GM18526 (cell line): ENCODE measurements around the gene LIPG.

Experiments used
- POLR2A ChIP-seq: IDR thresholded peaks from 3 replicates; pipeline ENCODE4 v1.6.1; 2011; ENCODE audit not compliant: insufficient read length; ENCODE audit errors: extremely low read depth

LIPG gene

GRCh38 chr18:49591271-49591670 lies 29.4 kb downstream of the LIPG start:
- no peak for TF ChIP-seq POLR2A

GRCh38 chr18:49591775-49592174 lies 29.9 kb downstream of the LIPG start:
- TF ChIP-seq POLR2A = no peak

GRCh38 chr18:49596687-49597086 lies 34.8 kb downstream of the LIPG start:
- TF ChIP-seq POLR2A = no peak

- TF ChIP-seq POLR2A = no peak
Measured at GRCh38 chr18:49597157-49597931, 35.5 kb downstream of the LIPG start.

- no peak for TF ChIP-seq POLR2A
Measured at GRCh38 chr18:49601211-49601610, 39.4 kb downstream of the LIPG start.

GRCh38 chr18:49608366-49609255 lies 46.8 kb downstream of the LIPG start:
- TF ChIP-seq POLR2A = no peak

- no peak for TF ChIP-seq POLR2A
Measured at GRCh38 chr18:49609256-49610021, 47.6 kb downstream of the LIPG start.

GRCh38 chr18:49610022-49610445 lies 48.2 kb downstream of the LIPG start:
- TF ChIP-seq POLR2A = no peak

- no peak for TF ChIP-seq POLR2A
Measured at GRCh38 chr18:49611316-49611715, 49.5 kb downstream of the LIPG start.

GRCh38 chr18:49612515-49613033 lies 50.7 kb downstream of the LIPG start:
- no peak for TF ChIP-seq POLR2A

GRCh38 chr18:49613141-49613640 lies 51.3 kb downstream of the LIPG start:
- no peak for TF ChIP-seq POLR2A

- TF ChIP-seq POLR2A = no peak
Measured at GRCh38 chr18:49613641-49614151, 51.8 kb downstream of the LIPG start.

GRCh38 chr18:49616618-49617328 lies 54.9 kb downstream of the LIPG start:
- TF ChIP-seq POLR2A = no peak

- TF ChIP-seq POLR2A = no peak
Measured at GRCh38 chr18:49617329-49617695, 55.5 kb downstream of the LIPG start.

GRCh38 chr18:49617865-49618264 lies 56.0 kb downstream of the LIPG start:
- TF ChIP-seq POLR2A = no peak
